HCT116 (cell line): ENCODE data around the gene APC2. TPM values are rescaled to one million over a fixed set of nuclear protein-coding genes. Genes with fewer than 3 reads are reported as not detected.
"Not testable (repeated sequence)": the region's sequence is repeated elsewhere in the genome, so short reads cannot be mapped to it uniquely, and the experiment has no call there.

Experiments
- ATAC-seq: fragments of 200-7000 bp; cut with Tn5 transposase; 2 replicates; pipeline ENCODE4 v1.9.1; 2020; ENCODE audit warnings: mild to moderate bottlenecking, moderate library complexity
- BruUV-seq: library from RNA; stranded (reverse); fragments of 400-500 nt; replicated peaks from 2 replicates; lab custom pipeline; 2021; lab: Mats Ljungman, UMichigan
- CTCF ChIA-PET: fragments of 300-600 bp; sonication (Branson Sonifier 250); formaldehyde crosslinking; loops from one replicate; lab custom pipeline; 2021; ENCODE audit warnings: antibody characterized with exemption; lab: Charles Lee
- POLR2A ChIA-PET: fragments of 300-600, 350-600 bp; sonication (Branson Sonifier 250); formaldehyde crosslinking; loops from one replicate; lab custom pipeline; 2021; ENCODE audit warnings: antibody characterized with exemption; lab: Charles Lee
- RAD21 ChIA-PET, 2 experiments: fragments of 300-600 bp; sonication (Branson Sonifier 250); formaldehyde crosslinking; loops; one replicate each; lab custom pipeline; 2023; ENCODE audit warnings: low total read pairs in 2 of 2; ENCODE audit not compliant: uncharacterized antibody in 2 of 2, unreplicated experiment in 2 of 2, low non-redundant PET in 1 of 2; lab: Charles Lee
- DNase-seq: peaks from one replicate; pipeline ENCODE4 v3.0.0-alpha.2; 2010; ENCODE audit warnings: low read depth, low spot score
- H2AFZ ChIP-seq: fragments of 200-600 bp; shearing (Covaris generic), sonication (generic); 2 replicates; pipeline ENCODE4 v1.6.1; 2017; ENCODE audit warnings: low read depth, mixed run types, mixed read lengths, antibody characterized with exemption, low read length; ENCODE audit not compliant: poor library complexity, severe bottlenecking
- H3K27ac ChIP-seq: 2 replicates; pipeline ENCODE4 v1.5.1; 2012; ENCODE audit warnings: low read depth, low read length
- H3K27me3 ChIP-seq: fragments of 200-600 bp; sonication (generic); 2 replicates; pipeline ENCODE4 v1.6.1; 2016; ENCODE audit warnings: mixed run types, low read length, mixed read lengths; ENCODE audit not compliant: insufficient read depth
- H3K36me3 ChIP-seq, 2 experiments: fragments of 200-500 bp in 1 of 2; fragments of 200-600 bp in 1 of 2; sonication (Bioruptor generic) in 1 of 2; sonication (generic) in 1 of 2; 2 replicates each; pipeline versions ENCODE4 v1.5.1 to v1.6.1; 2014 to 2016; ENCODE audit warnings: low read length in 2 of 2, inconsistent platforms in 1 of 2, mixed read lengths in 1 of 2, mixed run types in 1 of 2; ENCODE audit not compliant: insufficient read depth in 2 of 2, control insufficient read depth in 1 of 2
- H3K4me1 ChIP-seq, 2 experiments: fragments of 200-600 bp in 1 of 2; sonication (generic) in 1 of 2; 2 replicates each; pipeline versions ENCODE4 v1.5.1 to v1.6.1; 2012 to 2017; ENCODE audit warnings: low read length in 2 of 2, inconsistent platforms in 1 of 2, mild to moderate bottlenecking in 1 of 2, mixed read lengths in 1 of 2, mixed run types in 1 of 2, moderate library complexity in 1 of 2; ENCODE audit not compliant: insufficient read depth in 2 of 2, control insufficient read depth in 1 of 2
- H3K4me2 ChIP-seq: fragments of 200-600 bp; sonication (generic); 2 replicates; pipeline ENCODE4 v1.6.1; 2017; ENCODE audit warnings: mixed run types, low read length, mixed read lengths
- H3K4me3 ChIP-seq, 2 experiments: fragments of 200-600 bp in 1 of 2; sonication (generic) in 1 of 2; replicated peaks in 1 of 2; 2 replicates each; pipeline ENCODE4 v1.5.1; 2011 to 2016; ENCODE audit warnings: low read length in 2 of 2, control low read depth in 1 of 2, low read depth in 1 of 2, mild to moderate bottlenecking in 1 of 2, mixed read lengths in 1 of 2, mixed run types in 1 of 2
- H3K79me2 ChIP-seq: fragments of 200-600 bp; sonication (generic); 2 replicates; pipeline ENCODE4 v1.6.1; 2017; ENCODE audit warnings: mild to moderate bottlenecking, mixed run types, low read length, moderate library complexity, mixed read lengths; ENCODE audit not compliant: insufficient read depth
- H3K9ac ChIP-seq: fragments of 200-600 bp; sonication (generic); 2 replicates; pipeline ENCODE4 v1.6.1; 2016; ENCODE audit warnings: low read length, mixed read lengths
- H3K9me2 ChIP-seq: fragments of 200-600 bp; sonication (generic), shearing (Covaris generic); 2 replicates; pipeline ENCODE4 v1.6.1; 2017; ENCODE audit warnings: mixed run types, mild to moderate bottlenecking, moderate library complexity; ENCODE audit not compliant: insufficient read depth
- H3K9me3 ChIP-seq, 2 experiments: fragments of 200-500 bp in 1 of 2; fragments of 200-600 bp in 1 of 2; sonication (Bioruptor generic) in 1 of 2; sonication (generic) in 1 of 2; 2 replicates each; pipeline ENCODE4 v1.6.1; 2014 to 2017; ENCODE audit warnings: low read length in 2 of 2, mixed read lengths in 2 of 2, inconsistent platforms in 1 of 2, low read depth in 1 of 2, mild to moderate bottlenecking in 1 of 2, mixed run types in 1 of 2, moderate library complexity in 1 of 2; ENCODE audit not compliant: control insufficient read depth in 1 of 2, insufficient read depth in 1 of 2
- H4K20me1 ChIP-seq: fragments of 200-600 bp; sonication (generic), shearing (Covaris generic); 2 replicates; pipeline ENCODE4 v1.6.1; 2017; ENCODE audit warnings: mixed run types, mild to moderate bottlenecking, moderate library complexity; ENCODE audit not compliant: insufficient read depth
- CBX3 ChIP-seq: IDR thresholded peaks from 2 replicates; pipeline ENCODE4 v1.6.1; 2012; ENCODE audit warnings: low read depth
- CEBPB ChIP-seq: IDR thresholded peaks from 2 replicates; pipeline ENCODE4 v1.6.1; 2012; ENCODE audit warnings: low read depth
- ELF1 ChIP-seq: IDR thresholded peaks from 2 replicates; pipeline ENCODE4 v1.6.1; 2012; ENCODE audit warnings: low read depth, borderline replicate concordance
- FOSL1 ChIP-seq: IDR thresholded peaks from 2 replicates; pipeline ENCODE4 v1.6.1; 2012; ENCODE audit warnings: low read depth
- JUND ChIP-seq: IDR thresholded peaks from 2 replicates; pipeline ENCODE4 v1.6.1; 2012
- POLR2A ChIP-seq: IDR thresholded peaks from 2 replicates; pipeline ENCODE4 v1.7.0; 2011; ENCODE audit warnings: borderline replicate concordance; ENCODE audit not compliant: insufficient read depth, insufficient read length; ENCODE audit errors: extremely low read depth
- RAD21 ChIP-seq: IDR thresholded peaks from 2 replicates; pipeline ENCODE4 v1.6.1; 2012; ENCODE audit warnings: low read depth, mild to moderate bottlenecking
- SRF ChIP-seq: IDR thresholded peaks from 2 replicates; pipeline ENCODE4 v1.6.1; 2012; ENCODE audit warnings: low read depth
- ZFX ChIP-seq: fragments of 450-650 bp; IDR thresholded peaks from 2 replicates; pipeline ENCODE4 v1.6.1; 2017
- ZNF274 ChIP-seq: fragments of 200-500 bp; sonication (Bioruptor generic); IDR thresholded peaks from 2 replicates; pipeline ENCODE4 v1.6.1; 2014; ENCODE audit warnings: mild to moderate bottlenecking, low read depth, low read length, inconsistent platforms
- intact Hi-C: fragments of 100-400 bp; cut with micrococcal nuclease; formaldehyde crosslinking; loops from 2 replicates; pipeline ENCODE4 v1.10.0; 2022
- total RNA-seq: library from RNA; stranded (reverse); gene quantifications from one replicate; pipeline ENCODE4 v1.2.1, GENCODE V29; 2021; ENCODE audit not compliant: unreplicated experiment
- TF ChIP-seq, protein P1 (sequence below): IDR thresholded peaks from 2 replicates; pipeline ENCODE4 v1.6.1; 2011; ENCODE audit warnings: mild to moderate bottlenecking, low read length, moderate library complexity; ENCODE audit not compliant: insufficient replicate concordance; ENCODE audit errors: extremely low read depth
- TF ChIP-seq, protein P2 (sequence below): IDR thresholded peaks from 2 replicates; pipeline ENCODE4 v1.6.1; 2012; ENCODE audit warnings: low read depth
- TF ChIP-seq, protein P3 (sequence below): IDR thresholded peaks from 2 replicates; pipeline ENCODE4 v1.6.1; 2012

The APC2 gene
- total RNA-seq, 1 experiment from 2014 or later, result 1.6 TPM

GRCh38 chr19:1519802-1520201 lies 69.9 kb downstream of the APC2 start:
- H3K4me2 ChIP-seq, H3K9me3 ChIP-seq, H3K4me1 ChIP-seq, RAD21 ChIA-PET, H3K9ac ChIP-seq, POLR2A ChIA-PET, ATAC-seq, DNase-seq, H3K27me3 ChIP-seq, H3K36me3 ChIP-seq, H3K27ac ChIP-seq, BruUV-seq, H3K79me2 ChIP-seq, H2AFZ ChIP-seq, H4K20me1 ChIP-seq, H3K4me3 ChIP-seq, H3K9me2 ChIP-seq, CTCF ChIA-PET, intact Hi-C loops: not testable (repeated sequence)

DNA sequence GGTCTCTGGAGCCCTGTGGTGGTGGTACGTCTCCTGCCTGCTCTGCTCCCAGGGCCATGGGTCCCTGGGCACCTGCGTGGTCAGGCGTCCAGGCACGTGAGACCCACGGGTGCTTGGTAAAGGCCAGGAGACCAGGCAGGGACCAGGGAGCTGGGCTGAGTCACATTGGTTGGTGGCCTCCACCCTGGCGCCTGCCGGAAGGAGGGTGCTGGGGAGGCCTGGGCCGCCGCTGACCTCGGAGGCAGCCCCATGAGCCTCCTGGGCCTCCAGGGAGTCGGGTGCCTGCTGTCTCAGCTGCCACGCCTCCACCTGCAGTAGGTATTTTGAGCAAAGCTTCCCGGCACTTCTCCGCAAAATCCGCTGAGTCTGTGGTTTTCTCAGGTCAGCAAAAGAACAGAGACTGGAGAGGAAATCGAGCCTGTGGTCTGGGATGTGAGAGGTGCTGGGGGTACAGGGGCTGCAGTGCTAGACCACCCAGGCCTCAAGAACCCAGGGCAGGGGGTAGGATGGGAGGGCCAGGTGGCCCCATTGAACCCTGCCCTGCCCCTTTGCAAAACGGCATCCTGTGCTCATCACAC lies 70.4 kb downstream of the APC2 start:
- H3K27me3 ChIP-seq, result no peaks in the 10 kb centered on the region
- TF ChIP-seq SRF, result no peak
- no peak for TF ChIP-seq ZNF274
- no peak for TF ChIP-seq ELF1
- TF ChIP-seq, protein P1, sequence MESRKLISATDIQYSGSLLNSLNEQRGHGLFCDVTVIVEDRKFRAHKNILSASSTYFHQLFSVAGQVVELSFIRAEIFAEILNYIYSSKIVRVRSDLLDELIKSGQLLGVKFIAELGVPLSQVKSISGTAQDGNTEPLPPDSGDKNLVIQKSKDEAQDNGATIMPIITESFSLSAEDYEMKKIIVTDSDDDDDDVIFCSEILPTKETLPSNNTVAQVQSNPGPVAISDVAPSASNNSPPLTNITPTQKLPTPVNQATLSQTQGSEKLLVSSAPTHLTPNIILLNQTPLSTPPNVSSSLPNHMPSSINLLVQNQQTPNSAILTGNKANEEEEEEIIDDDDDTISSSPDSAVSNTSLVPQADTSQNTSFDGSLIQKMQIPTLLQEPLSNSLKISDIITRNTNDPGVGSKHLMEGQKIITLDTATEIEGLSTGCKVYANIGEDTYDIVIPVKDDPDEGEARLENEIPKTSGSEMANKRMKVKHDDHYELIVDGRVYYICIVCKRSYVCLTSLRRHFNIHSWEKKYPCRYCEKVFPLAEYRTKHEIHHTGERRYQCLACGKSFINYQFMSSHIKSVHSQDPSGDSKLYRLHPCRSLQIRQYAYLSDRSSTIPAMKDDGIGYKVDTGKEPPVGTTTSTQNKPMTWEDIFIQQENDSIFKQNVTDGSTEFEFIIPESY, result no peak
- no peak for TF ChIP-seq FOSL1
- TF ChIP-seq, protein P2, sequence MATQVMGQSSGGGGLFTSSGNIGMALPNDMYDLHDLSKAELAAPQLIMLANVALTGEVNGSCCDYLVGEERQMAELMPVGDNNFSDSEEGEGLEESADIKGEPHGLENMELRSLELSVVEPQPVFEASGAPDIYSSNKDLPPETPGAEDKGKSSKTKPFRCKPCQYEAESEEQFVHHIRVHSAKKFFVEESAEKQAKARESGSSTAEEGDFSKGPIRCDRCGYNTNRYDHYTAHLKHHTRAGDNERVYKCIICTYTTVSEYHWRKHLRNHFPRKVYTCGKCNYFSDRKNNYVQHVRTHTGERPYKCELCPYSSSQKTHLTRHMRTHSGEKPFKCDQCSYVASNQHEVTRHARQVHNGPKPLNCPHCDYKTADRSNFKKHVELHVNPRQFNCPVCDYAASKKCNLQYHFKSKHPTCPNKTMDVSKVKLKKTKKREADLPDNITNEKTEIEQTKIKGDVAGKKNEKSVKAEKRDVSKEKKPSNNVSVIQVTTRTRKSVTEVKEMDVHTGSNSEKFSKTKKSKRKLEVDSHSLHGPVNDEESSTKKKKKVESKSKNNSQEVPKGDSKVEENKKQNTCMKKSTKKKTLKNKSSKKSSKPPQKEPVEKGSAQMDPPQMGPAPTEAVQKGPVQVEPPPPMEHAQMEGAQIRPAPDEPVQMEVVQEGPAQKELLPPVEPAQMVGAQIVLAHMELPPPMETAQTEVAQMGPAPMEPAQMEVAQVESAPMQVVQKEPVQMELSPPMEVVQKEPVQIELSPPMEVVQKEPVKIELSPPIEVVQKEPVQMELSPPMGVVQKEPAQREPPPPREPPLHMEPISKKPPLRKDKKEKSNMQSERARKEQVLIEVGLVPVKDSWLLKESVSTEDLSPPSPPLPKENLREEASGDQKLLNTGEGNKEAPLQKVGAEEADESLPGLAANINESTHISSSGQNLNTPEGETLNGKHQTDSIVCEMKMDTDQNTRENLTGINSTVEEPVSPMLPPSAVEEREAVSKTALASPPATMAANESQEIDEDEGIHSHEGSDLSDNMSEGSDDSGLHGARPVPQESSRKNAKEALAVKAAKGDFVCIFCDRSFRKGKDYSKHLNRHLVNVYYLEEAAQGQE, result no peak
- TF ChIP-seq CEBPB, result no peak
- no peak for TF ChIP-seq ZFX
- TF ChIP-seq POLR2A, result no peak
- TF ChIP-seq, protein P3, sequence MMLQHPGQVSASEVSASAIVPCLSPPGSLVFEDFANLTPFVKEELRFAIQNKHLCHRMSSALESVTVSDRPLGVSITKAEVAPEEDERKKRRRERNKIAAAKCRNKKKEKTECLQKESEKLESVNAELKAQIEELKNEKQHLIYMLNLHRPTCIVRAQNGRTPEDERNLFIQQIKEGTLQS, result no peak
- no peak for TF ChIP-seq JUND
- no peak for TF ChIP-seq RAD21
- no peak for TF ChIP-seq CBX3
- TF ChIP-seq, all 23 proteins: peak for 0
- ATAC-seq, result no peak
- ChIA-PET POLR2A (no interaction called here), RAD21 (no interaction called here), CTCF (no interaction called here)
- no peak for DNase-seq
- H3K79me2 ChIP-seq, result no peaks in the 10 kb centered on the region
- H2AFZ ChIP-seq, result no peak overlapping the region
- H3K36me3 ChIP-seq, result no peaks in the 10 kb centered on the region
- no TSS peak for BruUV-seq
- no peaks in the 10 kb centered on the region for H4K20me1 ChIP-seq
- H3K4me3 ChIP-seq, result no peak overlapping the region
- H3K4me1 ChIP-seq, result no peaks in the 10 kb centered on the region
- H3K9ac ChIP-seq, result no peak overlapping the region
- H3K9me3 ChIP-seq, result no peaks in the 10 kb centered on the region
- intact Hi-C loops, result no loop called here
- H3K4me2 ChIP-seq, result no peak overlapping the region
- H3K9me2 ChIP-seq, result no peaks in the 10 kb centered on the region
- no peak overlapping the region; the same call in 1 of the 2 replicates for H3K27ac ChIP-seq
